HG03108 (cell line): Measurements from ENCODE around the gene LRRC74A.
A peak's percentile ranks its signal among the peaks of the same experiment; 100 is the strongest.

Experiments used
- ATAC-seq: cut with Tn5 transposase; IDR thresholded peaks from one replicate; pipeline ENCODE4 v1.9.1; 2021; ENCODE audit warnings: moderate library complexity; ENCODE audit not compliant: unreplicated experiment

LRRC74A gene

DNA sequence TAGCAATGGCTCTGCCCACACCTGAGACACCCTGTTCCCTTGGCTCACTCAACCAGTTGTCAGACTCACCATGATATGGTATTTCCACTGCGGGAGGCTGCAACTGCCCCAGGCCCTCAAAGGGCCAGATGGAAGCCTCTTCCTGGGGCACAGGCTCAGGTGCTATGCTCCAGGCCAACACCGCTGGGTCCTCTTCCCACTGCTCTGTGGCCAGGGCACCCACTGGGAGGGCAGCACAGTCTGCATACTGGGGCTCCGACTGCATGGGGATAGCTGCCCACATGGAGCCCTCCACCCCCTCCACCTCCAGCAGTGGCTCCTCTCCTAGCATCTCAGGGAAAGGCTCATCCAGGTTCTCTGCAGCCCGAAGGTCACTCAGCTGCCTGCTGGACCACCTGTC is 17.2 kb upstream of the LRRC74A start:
- no peak for ATAC-seq

DNA sequence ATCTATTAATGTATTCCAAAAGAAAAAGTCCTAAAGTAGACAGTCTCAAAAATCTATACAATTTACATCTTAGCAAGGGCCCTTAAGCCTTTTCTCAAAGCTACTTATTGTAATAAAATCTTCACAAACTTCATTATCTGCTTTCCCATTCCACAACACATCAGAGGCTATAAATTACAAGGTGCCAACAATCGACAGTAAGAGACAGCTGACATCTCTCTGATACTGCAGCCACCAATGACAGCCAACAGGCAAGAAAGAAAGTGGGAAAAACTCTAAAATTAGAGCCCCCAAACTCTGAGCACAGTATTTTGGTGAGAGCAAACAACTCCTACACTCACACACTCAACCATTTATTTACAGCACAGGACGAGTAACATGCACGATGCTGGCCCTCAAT is 15.7 kb upstream of the LRRC74A start:
- ATAC-seq, result no peak

DNA sequence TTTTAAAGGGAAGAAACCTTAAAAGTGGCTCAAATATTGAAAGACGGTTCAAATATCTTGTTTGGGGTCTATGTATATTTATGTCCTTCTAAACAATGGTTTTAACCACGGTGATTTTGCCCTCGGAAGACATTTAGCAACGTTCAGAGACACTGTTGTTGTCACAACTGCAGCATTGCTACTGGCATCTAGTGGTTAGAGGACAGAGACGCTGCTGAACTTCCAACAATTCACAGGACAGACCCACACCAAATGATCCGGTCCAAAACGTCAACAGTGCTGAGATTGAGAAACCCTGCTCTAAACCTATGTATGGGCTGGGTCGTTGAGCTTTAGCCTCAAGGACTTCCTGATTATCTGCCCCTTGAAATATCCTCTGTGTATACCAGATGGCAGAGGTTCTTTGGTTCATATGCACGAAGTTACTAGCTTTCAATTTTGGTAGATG is 15.2 kb upstream of the LRRC74A start:
- no peak for ATAC-seq

DNA sequence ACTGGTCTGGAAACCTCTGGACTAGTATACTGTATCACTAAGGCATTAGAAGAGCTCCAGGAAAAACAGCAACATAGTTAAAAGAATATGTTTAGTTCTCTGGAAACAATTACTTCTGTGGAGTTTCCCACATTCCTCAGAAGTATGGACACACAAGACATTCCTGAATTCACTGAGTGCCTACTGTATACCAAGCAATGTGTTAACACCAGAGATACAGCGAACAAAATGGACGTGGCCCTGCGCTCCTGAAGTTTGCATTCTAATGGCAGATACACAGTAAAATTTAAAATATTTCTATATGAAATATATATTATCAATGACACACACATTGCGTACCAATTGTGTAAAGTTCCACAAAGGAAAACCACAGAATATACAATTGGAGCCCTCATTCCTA is 14.6 kb upstream of the LRRC74A start:
- no peak for ATAC-seq

DNA sequence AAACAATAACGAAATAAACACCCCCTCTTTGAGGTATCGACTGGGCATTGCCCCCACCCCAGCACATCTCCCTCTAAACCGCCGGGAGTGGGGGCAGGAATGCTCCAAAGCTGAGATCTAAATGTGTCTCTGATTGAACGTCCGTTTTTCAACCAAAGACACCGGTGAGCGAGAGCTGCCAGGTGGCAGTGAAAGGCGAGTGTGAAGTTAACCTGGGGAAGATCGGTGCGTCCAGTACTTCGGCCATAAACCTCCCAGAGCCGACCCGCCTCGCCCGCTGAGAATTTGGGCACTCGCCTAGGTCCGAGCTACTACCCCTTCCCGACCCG is 14.2 kb upstream of the LRRC74A start:
- ATAC-seq, result peak; percentile 5

DNA sequence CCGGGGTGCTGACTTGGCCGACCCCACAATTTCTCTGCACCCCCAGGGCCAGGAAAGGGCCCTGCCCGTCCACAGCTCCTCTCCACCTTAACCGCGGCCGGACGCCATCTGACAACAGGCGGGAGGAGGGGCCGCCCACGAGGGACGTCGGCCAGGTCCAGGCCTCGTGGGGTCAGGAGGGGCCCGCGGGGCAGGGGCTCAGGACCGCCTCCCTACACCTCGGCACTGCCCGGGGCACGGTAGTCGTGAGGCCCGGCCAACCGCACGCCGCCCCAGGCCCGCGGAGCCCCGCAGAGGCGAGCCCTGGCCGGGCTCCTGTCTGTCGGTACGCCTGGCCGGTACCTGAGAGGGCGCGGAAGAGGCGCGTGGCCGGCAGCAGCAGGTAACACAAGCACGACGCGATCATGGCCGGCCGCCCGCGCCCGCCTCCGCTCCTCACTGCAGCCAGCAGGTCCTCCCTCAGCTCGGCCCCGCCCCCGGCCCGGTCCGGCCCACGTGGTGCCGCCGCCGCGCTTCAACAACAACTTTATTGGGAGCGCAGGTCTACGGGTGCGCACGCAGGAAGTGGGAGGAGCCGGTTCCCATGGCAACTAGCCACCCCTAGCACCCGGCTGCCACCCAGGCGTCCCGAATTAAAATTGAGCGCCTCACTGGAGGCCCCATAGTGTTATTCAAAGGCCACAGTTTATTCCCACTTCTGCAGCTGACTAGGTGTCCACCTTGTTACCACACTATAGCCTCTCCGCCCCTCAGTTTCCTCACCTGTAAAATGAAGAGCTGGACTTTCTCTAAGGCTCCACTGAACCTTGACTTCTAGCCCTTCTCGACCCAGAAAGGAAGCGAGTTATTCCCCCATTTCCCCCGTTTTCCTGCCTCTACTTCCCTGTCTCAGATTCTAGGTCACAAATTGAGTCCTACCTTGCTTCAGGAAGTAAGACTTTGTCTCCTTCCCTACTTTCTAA is 13.5 kb upstream of the LRRC74A start, which contains the start of gene ANGEL1:
Gene ANGEL1, minus strand, starts transcription at position 461 of the 962 bp plus-strand sequence. Its CDS starts 55 bp downstream, at position 406.
- ATAC-seq, result peak; percentile 84

DNA sequence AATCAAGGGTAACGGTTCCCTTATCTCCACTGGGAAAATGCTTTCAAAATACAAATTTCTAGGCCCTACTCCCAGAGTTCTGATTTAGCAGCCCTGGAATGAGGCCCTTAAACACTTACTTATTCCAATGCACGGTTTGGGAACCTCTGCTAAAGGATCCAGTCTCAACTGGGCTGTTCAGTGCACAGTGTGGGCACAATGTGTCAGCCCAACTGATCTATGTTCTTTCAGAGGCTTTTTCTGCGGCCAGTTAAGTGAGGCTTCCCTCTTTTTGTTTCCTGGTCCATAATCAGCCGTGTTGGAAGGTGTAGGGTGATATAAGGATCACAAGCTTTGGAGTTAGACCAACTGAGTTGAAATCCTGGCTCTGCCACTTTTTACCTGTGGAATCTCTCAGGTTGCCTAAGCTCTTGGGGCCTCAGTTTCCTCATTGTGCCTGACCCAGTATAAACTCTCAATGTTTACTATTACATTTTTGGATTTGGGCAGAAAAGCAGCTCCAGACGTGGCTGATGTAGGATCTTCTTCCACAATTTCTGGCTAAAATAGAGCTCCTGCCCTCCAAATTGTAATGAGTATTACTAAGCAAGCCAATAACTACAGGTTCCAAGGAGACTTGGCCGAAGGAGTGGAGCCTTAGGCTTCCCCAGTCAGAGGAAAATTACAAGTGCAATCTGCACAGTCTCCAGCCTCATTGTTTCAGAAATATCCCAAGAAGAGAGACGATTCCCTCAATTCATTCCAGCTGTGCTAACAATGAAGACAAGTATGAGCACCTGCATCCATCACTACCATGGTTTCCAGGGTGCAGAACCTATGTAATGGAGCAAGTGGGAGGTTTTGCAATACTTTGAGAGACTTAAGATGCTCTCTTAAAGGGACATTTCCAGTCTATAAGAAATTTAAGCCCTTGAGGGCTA is 11.2 kb upstream of the LRRC74A start:
- ATAC-seq, result no peak

DNA sequence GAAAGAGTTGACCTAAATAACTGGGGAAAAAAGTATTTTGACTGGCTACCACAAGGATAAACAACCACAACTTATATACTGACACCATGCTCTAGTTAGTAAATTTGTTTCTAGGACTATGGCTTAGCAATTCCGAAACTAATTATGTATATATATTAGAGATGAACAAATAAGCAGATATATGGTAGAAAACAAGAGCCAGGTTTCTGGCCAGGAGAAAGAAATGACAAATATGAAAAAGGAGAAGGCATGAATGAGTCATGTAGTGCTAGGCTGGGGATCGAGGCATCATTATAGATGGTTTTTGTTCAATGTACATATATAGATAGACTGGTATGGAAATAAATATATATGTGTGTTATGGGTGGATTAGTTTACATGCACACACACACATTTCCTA is 5.5 kb upstream of the LRRC74A start:
- ATAC-seq, result no peak

DNA sequence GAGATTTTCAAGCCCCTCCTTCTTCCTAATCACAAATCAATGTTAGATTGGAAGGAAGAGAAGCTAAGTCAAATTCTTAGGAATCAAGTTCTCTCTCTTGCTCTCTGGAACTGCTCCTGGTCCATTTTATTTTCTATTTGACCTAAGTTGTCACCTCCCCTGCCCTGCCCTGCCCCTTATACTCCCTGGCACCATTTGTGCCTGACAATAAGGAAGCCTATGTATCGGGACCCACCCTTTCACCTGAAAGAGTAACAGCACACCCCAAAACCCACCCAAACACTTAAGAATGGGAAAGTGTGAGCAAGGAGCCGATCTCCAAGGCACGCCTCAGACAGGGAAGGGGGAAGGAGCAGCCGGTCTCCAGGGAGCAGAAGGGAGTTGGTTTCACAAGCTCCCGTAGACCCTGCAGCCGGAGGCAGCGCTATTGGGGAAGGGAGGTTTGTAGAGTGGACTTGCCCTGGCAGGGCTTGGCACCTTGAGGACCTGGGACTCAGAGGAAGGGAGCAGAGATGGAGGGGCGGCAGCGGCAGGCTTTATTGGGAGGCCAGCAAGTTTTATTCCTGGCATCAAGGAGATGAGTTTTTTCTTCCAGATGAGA is 1.6 kb downstream of the LRRC74A start:
- ATAC-seq, result no peak

DNA sequence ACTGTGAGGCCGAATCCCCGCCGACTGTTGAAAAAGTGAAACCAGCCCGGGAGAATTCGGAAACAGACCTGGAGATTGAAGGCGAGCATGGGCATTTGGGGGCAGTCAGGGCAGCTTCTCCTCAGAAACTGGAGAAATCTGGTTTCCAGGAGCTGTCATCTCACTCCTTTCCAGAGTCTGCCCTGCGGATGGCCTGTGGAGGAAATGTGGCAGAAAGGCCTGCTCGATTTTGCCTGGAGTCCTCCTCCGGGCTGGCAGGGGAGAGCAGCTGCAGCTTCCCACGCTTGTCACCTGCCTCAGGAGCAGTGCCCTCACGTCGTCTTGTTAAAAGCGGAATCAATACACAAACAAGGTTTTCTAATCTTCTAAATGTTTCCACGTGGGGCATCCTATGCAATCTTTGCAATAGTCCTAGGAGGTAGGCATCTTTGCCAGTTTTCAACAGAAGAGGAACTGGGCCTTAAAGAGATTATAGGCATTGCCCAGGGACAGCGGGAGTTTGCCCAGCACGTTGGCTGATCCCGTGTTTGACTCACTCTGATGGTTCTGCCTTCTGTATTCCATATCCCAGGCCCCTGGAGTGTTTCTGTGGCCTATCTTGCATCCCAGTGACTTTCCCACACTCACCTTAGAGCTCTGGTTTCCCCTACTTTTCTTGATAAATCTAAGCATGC is 2.3 kb downstream of the LRRC74A start:
- no peak for ATAC-seq

DNA sequence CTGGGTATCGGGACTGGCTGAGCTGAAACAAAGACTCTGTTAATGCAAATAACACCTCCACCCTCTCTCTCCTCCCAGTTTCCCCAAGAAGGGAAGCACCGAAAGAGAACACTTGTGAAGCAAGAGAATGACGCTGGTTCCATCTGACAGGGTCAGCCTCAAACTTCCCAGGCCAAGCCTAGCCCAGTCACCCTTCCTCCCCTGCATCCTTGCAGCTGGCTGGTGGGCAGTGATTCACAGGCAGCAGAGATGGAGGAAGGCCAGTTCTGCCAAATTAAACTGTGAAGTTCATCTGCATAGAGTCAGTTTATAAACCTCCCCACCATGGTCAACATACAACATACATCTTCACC is 2.8 kb downstream of the LRRC74A start:
- ATAC-seq, result no peak

DNA sequence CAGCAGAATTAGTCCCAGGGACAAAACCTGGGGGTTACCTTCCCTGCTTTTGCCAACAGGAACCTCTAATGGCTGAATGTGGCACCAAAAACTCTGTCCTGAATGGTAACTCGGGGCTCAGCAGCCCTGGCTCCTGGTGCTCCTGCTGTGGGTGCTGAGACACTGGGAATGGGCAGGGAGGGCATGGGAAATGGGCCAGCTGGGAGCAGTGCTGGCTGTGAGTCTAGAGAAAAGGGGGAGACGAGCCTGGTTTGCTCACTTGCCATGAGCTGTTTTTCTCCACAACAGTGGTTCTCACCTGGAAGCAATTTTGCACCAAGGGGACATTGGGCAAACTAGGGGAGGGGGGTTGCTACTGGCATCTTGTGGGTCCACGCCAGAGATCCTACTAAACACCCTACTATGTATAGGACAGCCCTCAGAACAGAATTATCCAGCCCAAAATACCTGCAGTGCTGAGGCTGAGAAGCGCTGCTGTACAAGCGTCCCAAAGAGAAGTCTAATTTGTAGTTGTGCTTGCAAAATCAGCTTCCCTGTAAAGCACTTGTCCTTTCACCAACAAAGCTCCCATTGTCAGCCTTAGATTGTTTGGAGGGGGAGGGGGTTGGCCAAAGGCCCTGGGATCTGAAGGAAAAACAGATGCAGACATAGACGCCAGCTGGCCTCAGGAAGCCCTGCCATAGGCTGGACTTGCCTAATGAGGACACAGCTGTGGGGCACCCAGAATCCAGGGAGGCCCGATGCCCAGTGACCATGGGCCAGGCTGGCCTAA is 3.6 kb downstream of the LRRC74A start:
- ATAC-seq, result no peak

DNA sequence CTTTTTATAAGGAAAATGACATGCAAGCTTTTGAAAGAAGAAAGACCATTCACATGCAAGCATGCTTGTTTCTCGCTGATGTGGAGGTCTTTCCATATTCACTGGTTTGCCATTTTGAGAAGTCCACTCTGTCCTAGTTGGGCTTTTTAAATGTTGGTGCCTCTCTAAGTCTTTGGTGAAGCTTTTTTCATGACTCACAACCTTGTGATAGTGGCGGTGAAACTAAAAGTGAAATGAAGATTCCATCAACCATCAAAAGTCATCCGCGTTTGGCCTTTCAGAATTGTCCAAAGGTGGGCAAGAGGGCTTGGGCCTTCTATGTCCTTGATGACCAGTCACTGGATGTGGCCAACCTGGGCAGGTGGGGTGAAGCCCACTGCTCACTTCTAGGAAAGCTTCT is 4.3 kb downstream of the LRRC74A start:
- ATAC-seq, result no peak

DNA sequence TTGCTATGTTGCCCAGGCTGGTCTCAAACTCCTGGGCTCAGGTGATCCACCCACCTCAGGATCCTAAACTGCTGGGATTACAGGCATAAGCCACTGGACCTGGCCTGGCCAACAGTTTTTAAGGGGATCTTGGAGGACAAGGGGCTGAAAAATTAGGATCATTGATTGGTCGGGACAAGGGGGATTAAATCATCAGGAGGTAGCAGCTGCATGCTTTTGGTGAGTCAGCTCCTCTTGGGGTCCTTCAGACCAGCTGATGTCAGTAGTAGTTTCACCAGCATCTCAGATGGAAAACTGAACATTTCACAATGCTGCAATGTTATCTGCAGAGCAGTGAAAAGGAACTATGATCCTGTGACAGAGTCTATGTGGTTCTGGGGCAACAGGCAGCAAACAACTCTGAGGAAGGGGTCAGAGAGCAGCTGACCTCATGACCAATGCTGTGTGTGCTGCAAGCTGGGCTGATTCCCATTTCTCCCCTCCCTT is 6.3 kb downstream of the LRRC74A start:
- ATAC-seq, result no peak

DNA sequence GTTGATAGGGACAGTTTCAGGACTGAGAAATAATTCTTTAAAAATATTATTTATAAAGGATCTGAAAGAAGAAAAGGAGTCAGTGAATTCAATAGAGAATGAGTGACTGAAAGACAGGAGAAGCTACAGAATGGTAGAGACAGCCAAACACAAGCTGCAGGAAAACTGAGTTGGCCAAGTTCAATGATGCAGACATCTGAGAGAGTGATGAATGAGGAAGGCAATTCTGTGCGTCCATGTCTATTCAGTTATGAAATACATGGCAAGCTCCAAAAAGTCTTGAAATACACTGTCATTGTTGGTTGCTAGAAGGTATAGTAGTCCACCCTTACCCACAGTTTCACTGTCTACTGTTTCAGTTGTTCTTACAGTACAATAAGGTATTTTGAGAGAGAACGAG is 6.8 kb downstream of the LRRC74A start:
- no peak for ATAC-seq

DNA sequence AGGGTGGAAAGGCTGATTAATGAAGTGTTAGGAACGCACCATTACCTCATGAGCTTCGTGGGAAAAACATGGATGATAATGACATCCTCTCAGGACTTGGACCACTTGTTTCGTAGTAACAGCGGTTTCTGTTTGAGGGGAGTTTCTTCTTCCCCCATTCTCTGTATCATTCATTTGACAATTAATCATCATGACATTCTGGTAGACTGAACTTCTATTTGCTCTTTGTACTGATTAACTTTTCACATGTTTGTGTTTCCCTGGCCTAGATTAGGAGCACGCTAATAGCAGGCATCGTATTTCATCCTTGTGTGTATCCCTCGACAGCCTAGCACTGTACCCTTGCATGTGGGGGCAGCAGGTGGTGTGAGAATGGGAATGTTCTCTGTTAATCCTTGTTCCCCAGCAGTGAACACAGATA is 8.0 kb downstream of the LRRC74A start:
- no peak for ATAC-seq

DNA sequence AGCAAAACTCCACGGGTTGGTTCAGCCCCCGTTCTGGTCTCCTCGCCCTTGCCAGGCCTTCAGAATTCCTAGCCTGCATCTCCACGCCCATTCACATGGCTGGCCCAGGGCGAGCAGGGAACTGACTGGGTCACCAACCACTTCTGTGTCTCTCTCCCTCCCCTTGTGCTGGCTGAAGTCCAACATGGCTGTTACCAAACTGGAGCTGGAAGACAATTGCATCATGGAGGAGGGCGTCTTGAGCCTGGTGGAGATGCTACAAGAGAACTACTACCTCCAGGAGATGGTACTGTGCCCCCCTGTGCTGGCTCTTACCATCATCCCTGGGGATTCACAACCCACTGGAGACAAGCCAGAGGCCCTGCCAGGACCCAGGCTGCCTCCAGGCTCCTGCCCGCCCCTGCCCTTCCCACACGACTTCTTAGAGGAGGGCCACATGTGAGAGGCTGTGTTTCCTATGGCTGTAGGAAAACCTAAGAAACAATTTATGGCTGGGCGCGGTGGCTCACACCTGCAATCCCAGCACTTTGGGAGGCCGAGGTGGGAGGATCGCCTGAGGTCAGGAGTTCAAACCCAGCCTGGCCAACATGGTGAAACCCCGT is 9.9 kb downstream of the LRRC74A start:
- no peak for ATAC-seq

DNA sequence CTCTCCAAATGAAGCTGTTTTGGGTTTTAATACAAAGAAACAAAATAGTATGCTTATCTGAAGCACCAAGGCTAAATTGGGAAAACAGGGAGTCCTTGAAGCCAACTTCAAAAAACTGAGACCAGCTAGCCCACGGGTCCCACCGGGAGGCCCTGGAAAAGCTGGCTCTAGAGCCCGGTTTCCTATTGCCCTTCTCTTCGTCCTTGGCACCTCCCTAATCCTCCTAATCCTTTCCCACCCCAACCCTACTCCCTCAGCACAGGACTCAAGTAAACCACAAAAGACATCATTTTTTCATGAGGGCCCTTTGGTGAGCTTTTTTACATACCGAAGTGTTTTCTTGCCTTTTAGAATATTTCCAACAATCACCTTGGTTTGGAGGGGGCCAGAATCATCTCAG is 11.3 kb downstream of the LRRC74A start:
- ATAC-seq, result no peak

DNA sequence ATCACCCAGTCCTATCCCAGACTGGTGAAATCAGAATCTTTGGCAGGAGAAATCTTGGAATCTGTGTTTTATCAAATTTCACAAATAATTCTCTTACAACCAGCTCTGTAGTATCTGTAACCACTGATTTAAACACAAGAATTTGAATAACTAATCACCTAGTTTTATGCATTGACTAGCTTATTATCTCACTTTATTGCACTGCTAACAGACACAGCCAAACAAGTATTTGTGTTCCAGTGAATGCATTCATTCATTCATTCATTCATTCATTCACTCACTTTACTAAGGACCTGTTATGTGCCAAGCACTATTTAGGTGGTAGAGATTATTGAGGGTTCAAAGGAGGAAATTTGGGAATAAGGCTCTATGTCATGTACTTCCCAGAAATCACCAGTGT is 16.2 kb downstream of the LRRC74A start:
- ATAC-seq, result no peak

DNA sequence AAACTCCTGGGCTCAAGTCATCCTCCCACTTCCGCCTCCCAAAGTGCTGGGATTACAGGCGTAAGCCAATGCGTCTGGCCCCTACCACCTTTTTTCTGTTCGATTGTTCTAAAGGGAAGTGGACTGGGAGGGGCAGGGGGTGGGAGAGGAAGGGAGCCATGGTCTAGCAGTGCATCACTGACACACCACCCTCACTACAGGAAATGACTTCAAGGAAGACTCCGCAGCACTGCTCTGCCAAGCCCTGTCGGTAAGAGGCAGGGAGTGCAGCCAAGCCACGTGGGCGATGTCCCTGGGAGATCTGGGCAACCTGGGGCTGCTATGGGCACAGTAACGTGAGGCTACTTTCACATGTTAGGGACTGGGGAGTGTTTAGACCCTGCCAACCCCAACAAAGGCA is 18.0 kb downstream of the LRRC74A start:
- no peak for ATAC-seq
